ENCODE data around the gene UVSSA.

- TF ChIP-seq EZH2 (IDR thresholded peaks at IDR 0.05) (no peak), POLR2AphosphoS5 (IDR thresholded peaks at IDR 0.05; ENCODE audit: borderline replicate concordance, low read depth, low read length) (no peak)
Measured at GRCh38 chr4:1362046-1362445, 15.0 kb downstream of the UVSSA start.
